GM12878 (cell line): Measurements from ENCODE around the gene HID1. TPM values are rescaled to one million over a fixed set of nuclear protein-coding genes. Genes with fewer than 3 reads are reported as not detected.

Experiments
- ATAC-seq: fragments of 200-7000 bp; cut with Tn5 transposase; 3 replicates; pipeline ENCODE4 v1.9.1; 2020; ENCODE audit warnings: mild to moderate bottlenecking, moderate library complexity
- BruUV-seq: library from RNA; stranded (reverse); fragments of 400-500 nt; replicated peaks from 2 replicates; lab custom pipeline; 2021; lab: Mats Ljungman, UMichigan
- CTCF ChIA-PET: fragments of 300-600 bp; sonication (Branson Sonifier 250); formaldehyde crosslinking; extraction: SDS; loops from one replicate; lab custom pipeline; 2021; ENCODE audit warnings: inconsistent platforms; lab: Yijun Ruan, JAX
- POLR2A ChIA-PET: fragments of 350-600 bp; formaldehyde crosslinking; extraction: SDS; loops from one replicate; lab custom pipeline; 2021; ENCODE audit warnings: inconsistent platforms; lab: Charles Lee
- RAD21 ChIA-PET: fragments of 300-600 bp; sonication (Branson Sonifier 250); formaldehyde crosslinking; loops from one replicate; lab custom pipeline; 2023; ENCODE audit warnings: antibody characterized with exemption; ENCODE audit not compliant: unreplicated experiment; lab: Charles Lee
- SMC1A ChIA-PET: fragments of 300-600 bp; sonication (Branson Sonifier 250); formaldehyde crosslinking; loops from one replicate; lab custom pipeline; 2023; ENCODE audit not compliant: unreplicated experiment, uncharacterized antibody; lab: Charles Lee
- DNase-seq: peaks from one replicate; pipeline ENCODE4 v3.0.0-alpha.2; 2011; ENCODE audit warnings: low read depth, low spot score
- FAIRE-seq: peaks from 3 replicates; lab custom pipeline; 2011; peaks lifted over from hg19 to GRCh38; lab: Jason Lieb, UNC
- H2AFZ ChIP-seq: 2 replicates; pipeline ENCODE4 v1.6.0; 2011; ENCODE audit warnings: low read depth, low read length, control low read depth; ENCODE audit not compliant: control insufficient read depth
- H3K27ac ChIP-seq: 2 replicates; pipeline ENCODE4 v1.5.1; 2011; ENCODE audit warnings: control low read depth; ENCODE audit not compliant: control insufficient read depth, insufficient read depth
- H3K27me3 ChIP-seq, 2 experiments: replicated peaks in 1 of 2; 2 replicates each; pipeline versions ENCODE4 v1.6.0 to v1.6.1; 2011; ENCODE audit warnings: low read length in 1 of 2; ENCODE audit not compliant: control insufficient read depth in 2 of 2, insufficient read depth in 2 of 2
- H3K36me3 ChIP-seq, 2 experiments: 2 replicates each; pipeline ENCODE4 v1.5.1; 2011; ENCODE audit warnings: low read length in 1 of 2; ENCODE audit not compliant: control insufficient read depth in 2 of 2, insufficient read depth in 2 of 2
- H3K4me1 ChIP-seq: 2 replicates; pipeline ENCODE4 v1.6.1; 2011; ENCODE audit warnings: mild to moderate bottlenecking, low read length, moderate library complexity, mixed read lengths; ENCODE audit not compliant: control insufficient read depth, insufficient read depth
- H3K4me2 ChIP-seq: 2 replicates; pipeline ENCODE4 v1.6.0; 2011; ENCODE audit warnings: control low read depth; ENCODE audit not compliant: control insufficient read depth, insufficient read depth
- H3K4me3 ChIP-seq: fragments of 200-600 bp; sonication (generic); 2 replicates; pipeline ENCODE4 v1.5.1; 2016
- H3K79me2 ChIP-seq: 2 replicates; pipeline ENCODE4 v1.6.0; 2011; ENCODE audit warnings: low read length; ENCODE audit not compliant: control insufficient read depth, insufficient read depth
- H3K9ac ChIP-seq: 2 replicates; pipeline ENCODE4 v1.8.0; 2011; ENCODE audit warnings: low read length, control low read depth, mixed read lengths; ENCODE audit not compliant: control insufficient read depth, insufficient read depth
- H3K9me3 ChIP-seq: replicated peaks from 3 replicates; pipeline ENCODE4 v1.5.1; 2011; ENCODE audit warnings: mild to moderate bottlenecking, low read length; ENCODE audit not compliant: control insufficient read depth, insufficient read depth
- H4K20me1 ChIP-seq: 2 replicates; pipeline ENCODE4 v1.6.0; 2011; ENCODE audit not compliant: control insufficient read depth, insufficient read depth
- BCL11A ChIP-seq: IDR thresholded peaks from 2 replicates; pipeline ENCODE4 v1.6.1; 2011; ENCODE audit warnings: low read depth, low read length
- MXI1 ChIP-seq: fragments of 150-350 bp; IDR thresholded peaks from 2 replicates; pipeline ENCODE4 v1.6.1; 2011; ENCODE audit warnings: low read depth, mild to moderate bottlenecking, inconsistent platforms, low read length, improper control_type of control experiment
- NBN ChIP-seq: fragments of 450-650 bp; IDR thresholded peaks from 2 replicates; pipeline ENCODE4 v1.6.1; 2016
- NFIC ChIP-seq: IDR thresholded peaks from 2 replicates; pipeline ENCODE4 v1.6.1; 2012; ENCODE audit warnings: low read depth, mild to moderate bottlenecking, inconsistent platforms, low read length, moderate library complexity
- NFYB ChIP-seq: IDR thresholded peaks from 2 replicates; pipeline ENCODE4 v1.6.1; 2011; ENCODE audit warnings: low read depth, mild to moderate bottlenecking, low read length, improper control_type of control experiment, moderate library complexity; ENCODE audit not compliant: insufficient read depth
- POLR2AphosphoS2 ChIP-seq: IDR thresholded peaks from 2 replicates; pipeline ENCODE4 v1.6.1; 2011; ENCODE audit warnings: low read depth, mild to moderate bottlenecking, low read length, improper control_type of control experiment, moderate library complexity
- RAD21 ChIP-seq: IDR thresholded peaks from 2 replicates; pipeline ENCODE4 v1.6.1; 2011; ENCODE audit warnings: mild to moderate bottlenecking, low read depth, low read length, moderate library complexity; ENCODE audit not compliant: insufficient read depth
- SIX5 ChIP-seq: IDR thresholded peaks from 2 replicates; pipeline ENCODE4 v1.6.1; 2011; ENCODE audit warnings: mild to moderate bottlenecking, low read depth, low read length, moderate library complexity; ENCODE audit not compliant: severe bottlenecking
- STAT3 ChIP-seq: IDR thresholded peaks from 2 replicates; pipeline ENCODE4 v1.6.1; 2011; ENCODE audit warnings: low read depth, low read length, improper control_type of control experiment
- ZNF384 ChIP-seq: IDR thresholded peaks from 2 replicates; pipeline ENCODE4 v1.6.1; 2012; ENCODE audit warnings: low read depth, mild to moderate bottlenecking, low read length, improper control_type of control experiment, borderline replicate concordance
- ZNF622 ChIP-seq: fragments of 450-650 bp; IDR thresholded peaks from 2 replicates; pipeline ENCODE4 v1.6.1; 2017; ENCODE audit warnings: mild to moderate bottlenecking, inconsistent platforms
- WGBS: methylation state at CpG from one replicate; pipeline ENCODE4 v1.1.6; 2016; ENCODE audit warnings: low lambda C conversion rate; ENCODE audit not compliant: insufficient replicate concordance, insufficient coverage; ENCODE audit errors: missing lambda C conversion rate; 5-methylcytosine and 5-hydroxymethylcytosine counted together
- in situ Hi-C: fragments of 300-500 bp; cut with MboI; formaldehyde crosslinking; loops from 9 replicates; pipeline ENCODE4 v1.14.3; 2018; ENCODE audit warnings: mixed read lengths
- intact Hi-C: fragments of 100-400 bp; cut with micrococcal nuclease; formaldehyde crosslinking; loops from one replicate; pipeline ENCODE4 v1.14.2; 2022; ENCODE audit not compliant: unreplicated experiment
- polyA plus RNA-seq, 11 experiments: library from polyadenylated mRNA; depleted of rRNA in 4 of 11; unstranded in 6 of 11; stranded (reverse) in 5 of 11; fragments of >200 nt; fragmentation: Nextera tagmentation in 4 of 11; fragmentation: Illumina TruSeq in 1 of 11; extraction: Ambion mirVana in 4 of 11; extraction: Trizol in 1 of 11; gene quantifications; 1 replicate in 1 of 11; 2 replicates in 10 of 11; pipeline versions ENCODE4 v1.2.1 to v1.2.3, GENCODE V29; 2011 to 2016; ENCODE audit warnings: inconsistent platforms in 2 of 11, missing spikeins in 2 of 11, low read depth in 1 of 11
- total RNA-seq, 4 experiments: library from RNA; depleted of rRNA in 3 of 4; stranded (reverse); fragments of >200 nt in 3 of 4; fragmentation: Illumina TruSeq in 1 of 4; extraction: Trizol in 1 of 4; gene quantifications; 2 replicates each; pipeline versions ENCODE4 v1.2.1 to v1.2.3, GENCODE V29; 2013 to 2021
- TF ChIP-seq, protein P1 (sequence below): fragments of 450-650 bp; IDR thresholded peaks from 2 replicates; pipeline ENCODE4 v1.6.1; 2016; ENCODE audit warnings: mild to moderate bottlenecking
- TF ChIP-seq, protein P2 (sequence below): fragments of 150-350 bp; IDR thresholded peaks from 2 replicates; pipeline ENCODE4 v1.6.1; 2014; ENCODE audit warnings: mild to moderate bottlenecking, low read depth, low read length
- TF ChIP-seq, protein P3 (sequence below): IDR thresholded peaks from 2 replicates; pipeline ENCODE4 v1.6.1; 2012; ENCODE audit warnings: low read depth, low read length, improper control_type of control experiment

The HID1 gene
- total and polyA plus RNA-seq, 10 of the 15 experiments (the other 5 are each of a cell fraction or from before 2014, with no cell fraction given): 0.04 to 0.77 (median 0.32) TPM; not detected in 2

DNA sequence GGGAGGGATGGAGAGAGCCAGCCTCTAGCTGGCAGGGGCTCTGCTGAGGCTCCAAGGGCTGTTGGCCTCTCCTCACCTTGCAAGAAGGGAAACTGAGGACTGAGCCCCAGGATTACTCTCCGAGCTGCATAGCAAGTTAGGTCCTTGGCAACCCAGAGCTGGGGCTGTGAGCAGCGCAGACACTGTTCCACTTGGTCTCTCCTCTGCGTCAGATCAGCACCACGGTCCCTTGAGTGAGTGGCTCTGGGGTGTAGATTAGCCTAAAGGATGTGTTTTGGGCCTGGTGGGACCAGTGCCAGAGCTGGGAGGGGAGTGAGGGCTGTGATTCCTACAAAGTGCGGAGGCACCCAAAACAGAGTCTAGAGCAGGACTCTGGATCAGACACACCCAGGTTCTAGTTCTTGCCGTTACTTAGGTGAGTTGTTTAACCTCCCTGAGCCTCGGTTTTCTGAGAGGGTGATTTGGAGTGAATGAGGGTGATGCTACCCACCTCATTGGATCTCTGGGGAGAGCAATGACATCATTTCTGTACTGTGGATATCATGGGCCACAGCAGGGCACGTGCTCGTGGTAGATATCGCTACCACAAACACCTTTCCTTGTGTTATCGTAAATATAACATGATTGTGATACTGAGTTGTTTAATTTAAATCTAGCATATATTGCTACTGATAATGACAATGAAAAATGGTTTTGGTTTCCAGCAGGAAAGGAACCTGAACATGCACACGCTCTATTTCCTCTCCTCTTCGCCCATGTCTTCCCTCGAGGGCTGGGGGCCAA is 71.0 kb downstream of the HID1 start:
- BruUV-seq: no TSS peak
- in situ Hi-C loops (no loop called here), intact Hi-C loops (no loop called here)
- Histone ChIP-seq H2AFZ (no peak overlapping the region), H3K27me3 (peaks cover 1 to 3% of the 10 kb centered on the region in 2 experiments; a peak in 2 of 4 replicates), H3K27ac (no peak overlapping the region)
- SMC1A ChIA-PET: no interaction called here
- no peak for TF ChIP-seq ZNF384
- TF ChIP-seq, protein P1, sequence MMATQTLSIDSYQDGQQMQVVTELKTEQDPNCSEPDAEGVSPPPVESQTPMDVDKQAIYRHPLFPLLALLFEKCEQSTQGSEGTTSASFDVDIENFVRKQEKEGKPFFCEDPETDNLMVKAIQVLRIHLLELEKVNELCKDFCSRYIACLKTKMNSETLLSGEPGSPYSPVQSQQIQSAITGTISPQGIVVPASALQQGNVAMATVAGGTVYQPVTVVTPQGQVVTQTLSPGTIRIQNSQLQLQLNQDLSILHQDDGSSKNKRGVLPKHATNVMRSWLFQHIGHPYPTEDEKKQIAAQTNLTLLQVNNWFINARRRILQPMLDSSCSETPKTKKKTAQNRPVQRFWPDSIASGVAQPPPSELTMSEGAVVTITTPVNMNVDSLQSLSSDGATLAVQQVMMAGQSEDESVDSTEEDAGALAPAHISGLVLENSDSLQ: no peak
- TF ChIP-seq NFYB: no peak
- TF ChIP-seq STAT3: no peak
- no peak for TF ChIP-seq NBN
- no peak for TF ChIP-seq BCL11A
- TF ChIP-seq, protein P2, sequence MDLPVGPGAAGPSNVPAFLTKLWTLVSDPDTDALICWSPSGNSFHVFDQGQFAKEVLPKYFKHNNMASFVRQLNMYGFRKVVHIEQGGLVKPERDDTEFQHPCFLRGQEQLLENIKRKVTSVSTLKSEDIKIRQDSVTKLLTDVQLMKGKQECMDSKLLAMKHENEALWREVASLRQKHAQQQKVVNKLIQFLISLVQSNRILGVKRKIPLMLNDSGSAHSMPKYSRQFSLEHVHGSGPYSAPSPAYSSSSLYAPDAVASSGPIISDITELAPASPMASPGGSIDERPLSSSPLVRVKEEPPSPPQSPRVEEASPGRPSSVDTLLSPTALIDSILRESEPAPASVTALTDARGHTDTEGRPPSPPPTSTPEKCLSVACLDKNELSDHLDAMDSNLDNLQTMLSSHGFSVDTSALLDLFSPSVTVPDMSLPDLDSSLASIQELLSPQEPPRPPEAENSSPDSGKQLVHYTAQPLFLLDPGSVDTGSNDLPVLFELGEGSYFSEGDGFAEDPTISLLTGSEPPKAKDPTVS: no peak
- TF ChIP-seq, protein P3, sequence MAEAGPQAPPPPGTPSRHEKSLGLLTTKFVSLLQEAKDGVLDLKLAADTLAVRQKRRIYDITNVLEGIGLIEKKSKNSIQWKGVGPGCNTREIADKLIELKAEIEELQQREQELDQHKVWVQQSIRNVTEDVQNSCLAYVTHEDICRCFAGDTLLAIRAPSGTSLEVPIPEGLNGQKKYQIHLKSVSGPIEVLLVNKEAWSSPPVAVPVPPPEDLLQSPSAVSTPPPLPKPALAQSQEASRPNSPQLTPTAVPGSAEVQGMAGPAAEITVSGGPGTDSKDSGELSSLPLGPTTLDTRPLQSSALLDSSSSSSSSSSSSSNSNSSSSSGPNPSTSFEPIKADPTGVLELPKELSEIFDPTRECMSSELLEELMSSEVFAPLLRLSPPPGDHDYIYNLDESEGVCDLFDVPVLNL: no peak
- TF ChIP-seq MXI1: no peak
- no peak for TF ChIP-seq NFIC
- no peak for TF ChIP-seq SIX5
- no peak for TF ChIP-seq RAD21
- TF ChIP-seq ZNF622: no peak
- no peak for TF ChIP-seq POLR2AphosphoS2
- TF ChIP-seq, all 136 proteins: peak for 0
- CTCF ChIA-PET: no interaction called here
- 32% methylated on average over 14 of the region's 14 CpGs for WGBS
- no peak overlapping the region for H3K4me2 ChIP-seq
- H3K9ac ChIP-seq: no peak overlapping the region
- H3K4me1 ChIP-seq: no peaks in the 10 kb centered on the region
- no peak for DNase-seq
- ATAC-seq: no peak
- H3K9me3 ChIP-seq: no peaks in the 10 kb centered on the region
- POLR2A ChIA-PET: no interaction called here
- no peaks in the 10 kb centered on the region for H3K36me3 ChIP-seq
- no peak overlapping the region for H3K4me3 ChIP-seq
- FAIRE-seq: no peak
- H4K20me1 ChIP-seq: no peaks in the 10 kb centered on the region
- RAD21 ChIA-PET: no interaction called here
- H3K79me2 ChIP-seq: no peaks in the 10 kb centered on the region
